ENCODE results near the gene ZFYVE16.

ZFYVE16 gene

GRCh38 chr5:80487444-80487828, 79.6 kb downstream of the ZFYVE16 start:
- Histone ChIP-seq H3K36me3 (ENCODE audit: control insufficient read depth in 1 of 2, insufficient read depth in 2 of 2, low read length in 2 of 2) (peaks cover 2 to 7% of the 10 kb centered on the region in 2 experiments), H4K8ac (ENCODE audit: low read depth, low read length) (peak overlapping the region; percentile 85), H3K9ac (ENCODE audit: low read length) (peak overlapping the region; percentile 15), H4K91ac (ENCODE audit: low read depth, low read length) (peak overlapping the region; percentile 64), H3K18ac (ENCODE audit: low read length) (peak overlapping the region; percentile 51), H3K4me1 (ENCODE audit: control insufficient read depth in 1 of 2, insufficient read depth in 2 of 2, low read length in 2 of 2) (peaks cover 6 to 10% of the 10 kb centered on the region in 2 experiments), H3K4ac (ENCODE audit: low read depth, low read length) (no peak overlapping the region), H3K4me2 (ENCODE audit: low read length) (peak overlapping the region; percentile 98), H3K27me3 (ENCODE audit: insufficient read depth, low read length) (no peaks in the 10 kb centered on the region), H3K14ac (ENCODE audit: low read length) (no peak overlapping the region), H3K23ac (ENCODE audit: low read length) (no peak overlapping the region), H3K79me2 (ENCODE audit: control insufficient read depth, insufficient read depth, low read length, poor library complexity) (no peaks in the 10 kb centered on the region), H2BK5ac (ENCODE audit: low read depth, low read length, poor library complexity) (peak overlapping the region; percentile 37), H2BK120ac (ENCODE audit: insufficient read depth, low read length, poor library complexity) (peak overlapping the region; percentile 10), H3K9me3 (ENCODE audit: insufficient read depth, low read depth, low read length) (no peaks in the 10 kb centered on the region), H3K4me3 (ENCODE audit: low read depth, low read length) (peak overlapping the region; percentile 83), H2AK5ac (ENCODE audit: low read length) (no peak overlapping the region), H3K27ac (ENCODE audit: low read depth, low read length) (peak overlapping the region; percentile 93), H4K12ac (ENCODE audit: low read depth, low read length) (peak overlapping the region; percentile 39), H2AFZ (ENCODE audit: insufficient read depth, low read length, poor library complexity) (peak overlapping the region; percentile 75), H2BK12ac (ENCODE audit: low read length) (no peak overlapping the region), H3K79me1 (ENCODE audit: low read length) (peaks cover 12% of the 10 kb centered on the region)
- WGBS (ENCODE audit: extremely low coverage, insufficient coverage, insufficient read length): no CpG with 5 or more reads among the region's 18 CpGs
- no peak for DNase-seq

- WGBS (ENCODE audit: extremely low coverage, insufficient coverage, insufficient read length): no CpG with 5 or more reads among the region's 85 CpGs
- H3K14ac ChIP-seq (ENCODE audit: low read length): peak within 1 kb of the TSS; percentile 33
- peak within 1 kb of the TSS; percentile 85 for H4K8ac ChIP-seq (ENCODE audit: low read depth, low read length)
- peak within 1 kb of the TSS; percentile 86 for H3K9ac ChIP-seq (ENCODE audit: low read length)
- H3K4ac ChIP-seq (ENCODE audit: low read depth, low read length): no peak within 1 kb of the TSS
- peak within 1 kb of the TSS; percentile 83 for H3K4me3 ChIP-seq (ENCODE audit: low read depth, low read length)
- H3K27me3 ChIP-seq (ENCODE audit: insufficient read depth, low read length): no peaks in the 10 kb centered on the region
- H3K4me1 ChIP-seq (ENCODE audit: control insufficient read depth in 1 of 2, insufficient read depth in 2 of 2, low read length in 2 of 2): peaks cover 9 to 15% of the 10 kb centered on the region in 2 experiments
- H4K12ac ChIP-seq (ENCODE audit: low read depth, low read length): peak within 1 kb of the TSS; percentile 49
- peak within 1 kb of the TSS; percentile 59 for H2BK120ac ChIP-seq (ENCODE audit: insufficient read depth, low read length, poor library complexity)
- peak within 1 kb of the TSS; percentile 51 for H3K18ac ChIP-seq (ENCODE audit: low read length)
- H3K27ac ChIP-seq (ENCODE audit: low read depth, low read length): peak within 1 kb of the TSS; percentile 93
- no peak within 1 kb of the TSS for H2AK5ac ChIP-seq (ENCODE audit: low read length)
- peaks cover 2 to 7% of the 10 kb centered on the region in 2 experiments for H3K36me3 ChIP-seq (ENCODE audit: control insufficient read depth in 1 of 2, insufficient read depth in 2 of 2, low read length in 2 of 2)
- peak within 1 kb of the TSS; percentile 37 for H2BK5ac ChIP-seq (ENCODE audit: low read depth, low read length, poor library complexity)
- H3K79me1 ChIP-seq (ENCODE audit: low read length): peaks cover 18% of the 10 kb centered on the region
- peak within 1 kb of the TSS; percentile 71 for H4K91ac ChIP-seq (ENCODE audit: low read depth, low read length)
- H3K9me3 ChIP-seq (ENCODE audit: insufficient read depth, low read depth, low read length): no peaks in the 10 kb centered on the region
- H3K23ac ChIP-seq (ENCODE audit: low read length): no peak within 1 kb of the TSS
- peak; percentile 95 to 97 for DNase-seq
- peak within 1 kb of the TSS; percentile 98 for H3K4me2 ChIP-seq (ENCODE audit: low read length)
- no peaks in the 10 kb centered on the region for H3K79me2 ChIP-seq (ENCODE audit: control insufficient read depth, insufficient read depth, low read length, poor library complexity)
- peak within 1 kb of the TSS; percentile 78 for H2BK12ac ChIP-seq (ENCODE audit: low read length)
- peak within 1 kb of the TSS; percentile 81 for H2AFZ ChIP-seq (ENCODE audit: insufficient read depth, low read length, poor library complexity)
Observed at GRCh38 chr5:80487829-80488721, 80.2 kb downstream of the ZFYVE16 start, which contains the start of gene FAM151B. Gene FAM151B, plus strand, starts transcription at chr5:80488100. Its CDS starts 24 bp downstream, at chr5:80488124.

DNA sequence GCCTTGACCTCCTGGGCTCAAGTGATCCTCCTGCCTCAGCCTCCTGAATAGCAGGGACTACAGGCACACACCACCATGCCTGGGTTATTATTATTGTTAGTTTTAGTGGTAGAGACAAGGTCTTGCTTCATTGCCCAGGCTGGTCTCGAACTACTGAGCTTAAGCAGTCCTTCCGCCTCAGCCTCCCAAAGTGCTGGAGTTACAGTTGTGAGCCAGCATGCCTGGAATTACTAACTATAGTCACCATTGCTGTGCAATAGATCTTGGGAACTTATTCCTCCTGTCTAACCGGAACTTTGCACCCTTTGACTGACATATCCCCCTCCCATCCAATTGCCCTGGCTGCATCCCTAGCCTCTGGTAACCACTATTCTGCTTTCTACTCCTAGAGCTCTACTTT, 83.4 kb downstream of the ZFYVE16 start:
- H2BK5ac ChIP-seq (ENCODE audit: low read depth, low read length, poor library complexity): no peak overlapping the region
- H2AFZ ChIP-seq (ENCODE audit: insufficient read depth, low read length, poor library complexity): no peak overlapping the region
- H3K4me1 ChIP-seq (ENCODE audit: control insufficient read depth in 1 of 2, insufficient read depth in 2 of 2, low read length in 2 of 2): peaks cover 12 to 21% of the 10 kb centered on the region in 2 experiments
- H3K4ac ChIP-seq (ENCODE audit: low read depth, low read length): no peak overlapping the region
- H4K12ac ChIP-seq (ENCODE audit: low read depth, low read length): no peak overlapping the region
- peaks cover 0 to 3% of the 10 kb centered on the region in 2 experiments for H3K36me3 ChIP-seq (ENCODE audit: control insufficient read depth in 1 of 2, insufficient read depth in 2 of 2, low read length in 2 of 2)
- H3K4me3 ChIP-seq (ENCODE audit: low read depth, low read length): no peak overlapping the region
- no peak overlapping the region for H3K18ac ChIP-seq (ENCODE audit: low read length)
- no CpG with 5 or more reads among the region's 3 CpGs for WGBS (ENCODE audit: extremely low coverage, insufficient coverage, insufficient read length)
- H2BK12ac ChIP-seq (ENCODE audit: low read length): no peak overlapping the region
- peaks cover 3% of the 10 kb centered on the region for H3K79me2 ChIP-seq (ENCODE audit: control insufficient read depth, insufficient read depth, low read length, poor library complexity)
- H3K27me3 ChIP-seq (ENCODE audit: insufficient read depth, low read length): no peaks in the 10 kb centered on the region
- H3K79me1 ChIP-seq (ENCODE audit: low read length): peaks cover 28% of the 10 kb centered on the region
- no peak overlapping the region for H2BK120ac ChIP-seq (ENCODE audit: insufficient read depth, low read length, poor library complexity)
- no peak overlapping the region for H4K91ac ChIP-seq (ENCODE audit: low read depth, low read length)
- DNase-seq: peak in 1 of 2 donors; percentile 55
- no peak overlapping the region for H4K8ac ChIP-seq (ENCODE audit: low read depth, low read length)
- H3K9ac ChIP-seq (ENCODE audit: low read length): no peak overlapping the region
- no peak overlapping the region for H2AK5ac ChIP-seq (ENCODE audit: low read length)
- H3K14ac ChIP-seq (ENCODE audit: low read length): no peak overlapping the region
- no peak overlapping the region for H3K23ac ChIP-seq (ENCODE audit: low read length)
- H3K4me2 ChIP-seq (ENCODE audit: low read length): no peak overlapping the region
- no peak overlapping the region for H3K27ac ChIP-seq (ENCODE audit: low read depth, low read length)
- peaks cover 2% of the 10 kb centered on the region for H3K9me3 ChIP-seq (ENCODE audit: insufficient read depth, low read depth, low read length)

- no CpG with 5 or more reads among the region's 3 CpGs for WGBS (ENCODE audit: extremely low coverage, insufficient coverage, insufficient read length)
- H2BK120ac ChIP-seq (ENCODE audit: insufficient read depth, low read length, poor library complexity): peak overlapping the region; percentile 85
- H3K9ac ChIP-seq (ENCODE audit: low read length): no peak overlapping the region
- H3K9me3 ChIP-seq (ENCODE audit: insufficient read depth, low read depth, low read length): peaks cover 2% of the 10 kb centered on the region
- H4K12ac ChIP-seq (ENCODE audit: low read depth, low read length): peak overlapping the region; percentile 12
- H3K27me3 ChIP-seq (ENCODE audit: insufficient read depth, low read length): no peaks in the 10 kb centered on the region
- DNase-seq: no peak
- H3K4ac ChIP-seq (ENCODE audit: low read depth, low read length): no peak overlapping the region
- no peak overlapping the region for H3K18ac ChIP-seq (ENCODE audit: low read length)
- H3K4me2 ChIP-seq (ENCODE audit: low read length): no peak overlapping the region
- H2BK5ac ChIP-seq (ENCODE audit: low read depth, low read length, poor library complexity): peak overlapping the region; percentile 90
- H2AK5ac ChIP-seq (ENCODE audit: low read length): peak overlapping the region; percentile 95
- no peak overlapping the region for H3K4me3 ChIP-seq (ENCODE audit: low read depth, low read length)
- H3K79me2 ChIP-seq (ENCODE audit: control insufficient read depth, insufficient read depth, low read length, poor library complexity): peaks cover 3% of the 10 kb centered on the region
- H3K27ac ChIP-seq (ENCODE audit: low read depth, low read length): peak overlapping the region; percentile 80
- peaks cover 0 to 3% of the 10 kb centered on the region in 2 experiments for H3K36me3 ChIP-seq (ENCODE audit: control insufficient read depth in 1 of 2, insufficient read depth in 2 of 2, low read length in 2 of 2)
- H2AFZ ChIP-seq (ENCODE audit: insufficient read depth, low read length, poor library complexity): no peak overlapping the region
- no peak overlapping the region for H3K23ac ChIP-seq (ENCODE audit: low read length)
- peaks cover 13 to 21% of the 10 kb centered on the region in 2 experiments for H3K4me1 ChIP-seq (ENCODE audit: control insufficient read depth in 1 of 2, insufficient read depth in 2 of 2, low read length in 2 of 2)
- H4K8ac ChIP-seq (ENCODE audit: low read depth, low read length): peak overlapping the region; percentile 43
- peak overlapping the region; percentile 81 for H3K14ac ChIP-seq (ENCODE audit: low read length)
- peak overlapping the region; percentile 96 for H2BK12ac ChIP-seq (ENCODE audit: low read length)
- peak overlapping the region; percentile 83 for H4K91ac ChIP-seq (ENCODE audit: low read depth, low read length)
- H3K79me1 ChIP-seq (ENCODE audit: low read length): peaks cover 29% of the 10 kb centered on the region
Observed at GRCh38 chr5:80492741-80493140, 84.9 kb downstream of the ZFYVE16 start.
